Neural progenitor cell (in vitro differentiated cells): Measurements from ENCODE around the gene HTR3D. TPM values are rescaled to one million over a fixed set of nuclear protein-coding genes. Genes with fewer than 3 reads are reported as not detected.

ENCODE experiments used
- DNase-seq: peaks from one replicate; pipeline ENCODE4 v3.0.0-alpha.2; 2016; ENCODE audit warnings: low spot score
- H2AFZ ChIP-seq: fragments of 200-600 bp; sonication (generic); replicated peaks from 2 replicates; pipeline ENCODE4 v1.6.1; 2016; ENCODE audit warnings: antibody characterized with exemption
- H3F3A ChIP-seq: fragments of 200-600 bp; sonication (generic); 2 replicates; pipeline ENCODE4 v1.6.1; 2016; ENCODE audit warnings: antibody characterized with exemption, low read depth
- H3K27ac ChIP-seq: fragments of 200-600 bp; sonication (generic); 2 replicates; pipeline ENCODE4 v1.5.1; 2016; ENCODE audit warnings: mild to moderate bottlenecking
- H3K27me3 ChIP-seq: fragments of 200-600 bp; sonication (generic); 2 replicates; pipeline ENCODE4 v1.6.1; 2016; ENCODE audit warnings: mild to moderate bottlenecking, moderate library complexity
- H3K36me3 ChIP-seq: fragments of 200-600 bp; sonication (generic); 2 replicates; pipeline ENCODE4 v1.5.1; 2016
- H3K4me1 ChIP-seq: fragments of 200-600 bp; sonication (generic); 2 replicates; pipeline ENCODE4 v1.6.1; 2016; ENCODE audit warnings: mixed run types
- H3K4me2 ChIP-seq: fragments of 200-600 bp; sonication (generic); 2 replicates; pipeline ENCODE4 v1.6.1; 2016
- H3K4me3 ChIP-seq: fragments of 200-600 bp; sonication (generic); 2 replicates; pipeline ENCODE4 v1.5.1; 2016
- H3K79me2 ChIP-seq: fragments of 200-600 bp; sonication (generic); 2 replicates; pipeline ENCODE4 v1.6.1; 2016; ENCODE audit warnings: low read depth
- H3K9ac ChIP-seq: fragments of 200-600 bp; sonication (generic); 2 replicates; pipeline ENCODE4 v1.6.1; 2016
- H3K9me3 ChIP-seq: fragments of 200-600 bp; sonication (generic); 2 replicates; pipeline ENCODE4 v1.5.1; 2016; ENCODE audit warnings: low read depth
- H4K20me1 ChIP-seq: fragments of 200-600 bp; sonication (generic); 2 replicates; pipeline ENCODE4 v1.6.1; 2016; ENCODE audit warnings: low read depth
- H3K27ac Mint-ChIP-seq: 3 replicates; pipeline ENCODE4 v1.8.0; 2021; ENCODE audit warnings: mixed read lengths
- H3K27me3 Mint-ChIP-seq: 2 replicates; pipeline ENCODE4 v1.8.0; 2022; ENCODE audit warnings: low read depth, mild to moderate bottlenecking, inconsistent platforms, moderate library complexity, mixed read lengths; ENCODE audit not compliant: insufficient read depth
- H3K36me3 Mint-ChIP-seq: 3 replicates; pipeline ENCODE4 v1.8.0; 2021; ENCODE audit warnings: mixed read lengths
- H3K4me1 Mint-ChIP-seq: 3 replicates; pipeline ENCODE4 v1.8.0; 2021; ENCODE audit warnings: mixed read lengths
- H3K4me3 Mint-ChIP-seq: 3 replicates; pipeline ENCODE4 v1.8.0; 2021; ENCODE audit warnings: mild to moderate bottlenecking, moderate library complexity, mixed read lengths
- H3K9me3 Mint-ChIP-seq: 3 replicates; pipeline ENCODE4 v1.8.0; 2020; ENCODE audit warnings: mixed read lengths
- EZH2 ChIP-seq: fragments of 200-600 bp; sonication (generic); IDR thresholded peaks from 2 replicates; pipeline ENCODE4 v1.6.1; 2017; ENCODE audit warnings: antibody characterized with exemption, mild to moderate bottlenecking, moderate library complexity
- EZH2phosphoT487 ChIP-seq: fragments of 200-600 bp; sonication (generic); IDR thresholded peaks from 2 replicates; pipeline ENCODE4 v1.6.1; 2017; ENCODE audit warnings: antibody characterized with exemption
- total RNA-seq: library from RNA; depleted of rRNA; stranded (reverse); fragments of >200 nt; gene quantifications from 2 replicates; pipeline ENCODE4 v1.2.3, GENCODE V29; 2015; ENCODE audit warnings: low replicate concordance
- TF ChIP-seq, protein P1 (sequence below): fragments of 200-600 bp; sonication (generic); IDR thresholded peaks from 2 replicates; pipeline ENCODE4 v1.5.1; 2017; ENCODE audit warnings: antibody characterized with exemption, mild to moderate bottlenecking

Gene HTR3D
- total RNA-seq, 1 donor from 2014 or later = not detected

DNA sequence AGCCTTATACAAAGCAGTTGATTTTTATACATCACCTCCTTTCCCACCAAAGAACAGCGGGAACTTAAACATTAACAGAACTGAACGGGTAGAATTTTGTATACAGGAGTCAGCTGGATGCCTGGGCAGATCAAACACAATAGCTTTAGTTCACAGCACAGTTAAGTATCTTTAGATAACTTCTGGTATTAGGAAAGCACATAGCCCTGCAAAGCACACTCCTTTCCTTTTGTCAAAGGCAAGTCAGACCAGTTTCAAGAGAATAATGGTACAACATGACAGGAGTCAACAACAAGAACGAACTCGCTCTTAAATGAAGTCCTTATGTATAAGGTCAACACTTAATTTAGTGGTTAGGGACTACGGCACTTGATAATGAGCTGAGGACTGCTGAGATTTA, 40.1 kb upstream of the HTR3D start:
- no peaks in the 10 kb centered on the region for H3K27me3 Mint-ChIP-seq
- Histone ChIP-seq H3K4me3 (no peak overlapping the region), H3K27ac (no peak overlapping the region), H3K9ac (no peak overlapping the region), H2AFZ (no peak overlapping the region), H3K9me3 (no peaks in the 10 kb centered on the region), H3K4me1 (no peaks in the 10 kb centered on the region), H3K4me2 (no peak overlapping the region), H3K27me3 (no peaks in the 10 kb centered on the region), H3K79me2 (no peaks in the 10 kb centered on the region), H3K36me3 (no peaks in the 10 kb centered on the region), H3F3A (no peaks in the 10 kb centered on the region), H4K20me1 (no peaks in the 10 kb centered on the region)
- DNase-seq = no peak
- peaks cover 11% of the 10 kb centered on the region for H3K36me3 Mint-ChIP-seq
- H3K27ac Mint-ChIP-seq = no peak overlapping the region
- TF ChIP-seq EZH2 = no peak
- no peak for TF ChIP-seq EZH2phosphoT487
- TF ChIP-seq, protein P1, sequence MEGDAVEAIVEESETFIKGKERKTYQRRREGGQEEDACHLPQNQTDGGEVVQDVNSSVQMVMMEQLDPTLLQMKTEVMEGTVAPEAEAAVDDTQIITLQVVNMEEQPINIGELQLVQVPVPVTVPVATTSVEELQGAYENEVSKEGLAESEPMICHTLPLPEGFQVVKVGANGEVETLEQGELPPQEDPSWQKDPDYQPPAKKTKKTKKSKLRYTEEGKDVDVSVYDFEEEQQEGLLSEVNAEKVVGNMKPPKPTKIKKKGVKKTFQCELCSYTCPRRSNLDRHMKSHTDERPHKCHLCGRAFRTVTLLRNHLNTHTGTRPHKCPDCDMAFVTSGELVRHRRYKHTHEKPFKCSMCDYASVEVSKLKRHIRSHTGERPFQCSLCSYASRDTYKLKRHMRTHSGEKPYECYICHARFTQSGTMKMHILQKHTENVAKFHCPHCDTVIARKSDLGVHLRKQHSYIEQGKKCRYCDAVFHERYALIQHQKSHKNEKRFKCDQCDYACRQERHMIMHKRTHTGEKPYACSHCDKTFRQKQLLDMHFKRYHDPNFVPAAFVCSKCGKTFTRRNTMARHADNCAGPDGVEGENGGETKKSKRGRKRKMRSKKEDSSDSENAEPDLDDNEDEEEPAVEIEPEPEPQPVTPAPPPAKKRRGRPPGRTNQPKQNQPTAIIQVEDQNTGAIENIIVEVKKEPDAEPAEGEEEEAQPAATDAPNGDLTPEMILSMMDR = no peak
- H3K4me1 Mint-ChIP-seq = peaks cover 3% of the 10 kb centered on the region
- no peak overlapping the region for H3K4me3 Mint-ChIP-seq
- no peaks in the 10 kb centered on the region for H3K9me3 Mint-ChIP-seq

DNA sequence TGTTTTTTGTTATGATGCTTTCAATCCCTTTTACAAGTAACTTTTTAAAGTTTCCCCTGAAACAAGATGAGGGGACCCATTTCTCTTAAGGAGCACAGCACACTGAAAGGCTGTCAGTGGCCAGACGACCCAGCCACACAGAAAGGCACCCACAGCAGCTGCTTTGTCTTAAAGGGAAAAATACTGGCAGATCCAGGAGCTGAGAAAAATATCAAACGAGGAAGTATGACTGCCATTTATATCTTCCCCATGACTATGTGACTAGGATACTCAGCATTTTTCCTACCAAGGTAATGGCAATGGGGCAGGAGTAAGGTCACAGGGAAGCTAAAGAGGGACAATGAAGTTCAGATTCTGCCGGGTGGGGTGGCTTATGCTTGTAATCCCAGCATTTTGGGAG, 29.8 kb upstream of the HTR3D start:
- peaks cover 5% of the 10 kb centered on the region for H4K20me1 ChIP-seq
- peaks cover 8% of the 10 kb centered on the region for H3K79me2 ChIP-seq
- H3K4me1 ChIP-seq = no peaks in the 10 kb centered on the region
- Mint-ChIP-seq H3K4me3 (no peak overlapping the region), H3K27ac (no peak overlapping the region), H3K9me3 (no peaks in the 10 kb centered on the region), H3K36me3 (peaks cover 3% of the 10 kb centered on the region), H3K4me1 (peaks cover 16% of the 10 kb centered on the region), H3K27me3 (no peaks in the 10 kb centered on the region)
- H3K27me3 ChIP-seq = no peaks in the 10 kb centered on the region
- H3K36me3 ChIP-seq = no peaks in the 10 kb centered on the region
- no peak overlapping the region for H3K9ac ChIP-seq
- no peak overlapping the region for H3K4me3 ChIP-seq
- no peaks in the 10 kb centered on the region for H3K9me3 ChIP-seq
- TF ChIP-seq EZH2 = no peak
- no peak for TF ChIP-seq EZH2phosphoT487
- TF ChIP-seq, protein P1 = no peak
- H2AFZ ChIP-seq = no peak overlapping the region
- no peaks in the 10 kb centered on the region for H3F3A ChIP-seq
- no peak overlapping the region for H3K4me2 ChIP-seq
- H3K27ac ChIP-seq = no peak overlapping the region
- no peak for DNase-seq

DNA sequence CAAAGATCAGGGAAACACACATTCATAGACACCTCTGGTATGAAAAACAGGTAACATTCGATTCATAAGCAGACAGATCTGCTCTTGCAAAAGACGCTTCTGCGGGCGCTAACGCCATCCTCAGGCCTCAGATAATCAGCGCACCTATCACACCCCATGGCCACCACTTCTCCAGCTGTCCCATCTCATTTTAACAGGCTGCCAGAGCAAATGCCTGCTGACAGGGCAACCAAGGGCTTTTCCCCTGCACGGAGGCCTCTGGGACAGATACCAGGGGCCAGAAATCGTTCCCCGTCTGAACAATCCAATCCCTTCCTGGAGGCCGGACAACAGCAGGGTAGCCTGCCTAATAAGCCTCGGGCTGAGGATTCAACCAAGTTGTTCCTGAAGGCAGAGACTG, 29.1 kb upstream of the HTR3D start:
- Histone ChIP-seq H4K20me1 (peaks cover 5% of the 10 kb centered on the region), H3K9ac (no peak overlapping the region)
- H3K36me3 Mint-ChIP-seq = peaks cover 3% of the 10 kb centered on the region

More for the DNA sequence above, 29.1 kb upstream of the HTR3D start:
- H3K4me3 Mint-ChIP-seq = no peak overlapping the region
- DNase-seq = no peak
- no peaks in the 10 kb centered on the region for H3K27me3 Mint-ChIP-seq
- H3K9me3 Mint-ChIP-seq = no peaks in the 10 kb centered on the region
- Histone ChIP-seq H3K4me1 (no peaks in the 10 kb centered on the region), H3F3A (no peaks in the 10 kb centered on the region), H3K36me3 (no peaks in the 10 kb centered on the region), H3K4me3 (no peak overlapping the region), H3K4me2 (no peak overlapping the region), H3K27me3 (no peaks in the 10 kb centered on the region), H2AFZ (no peak overlapping the region), H3K79me2 (peaks cover 8% of the 10 kb centered on the region), H3K27ac (no peak overlapping the region), H3K9me3 (no peaks in the 10 kb centered on the region)
- no peak for TF ChIP-seq EZH2phosphoT487
- TF ChIP-seq, protein P1 = no peak
- H3K4me1 Mint-ChIP-seq = peaks cover 16% of the 10 kb centered on the region
- H3K27ac Mint-ChIP-seq = no peak overlapping the region
